GM12878 (cell line): ENCODE results near the gene NBPF3. TPM values are rescaled to one million over a fixed set of nuclear protein-coding genes. Genes with fewer than 3 reads are reported as not detected.

Source experiments
- ATAC-seq: fragments of 200-7000 bp; cut with Tn5 transposase; 3 replicates; pipeline ENCODE4 v1.9.1; 2020; ENCODE audit warnings: mild to moderate bottlenecking, moderate library complexity
- BruUV-seq: library from RNA; stranded (reverse); fragments of 400-500 nt; replicated peaks from 2 replicates; lab custom pipeline; 2021; lab: Mats Ljungman, UMichigan
- CTCF ChIA-PET: fragments of 300-600 bp; sonication (Branson Sonifier 250); formaldehyde crosslinking; extraction: SDS; loops from one replicate; lab custom pipeline; 2021; ENCODE audit warnings: inconsistent platforms; lab: Yijun Ruan, JAX
- POLR2A ChIA-PET: fragments of 350-600 bp; formaldehyde crosslinking; extraction: SDS; loops from one replicate; lab custom pipeline; 2021; ENCODE audit warnings: inconsistent platforms; lab: Charles Lee
- RAD21 ChIA-PET: fragments of 300-600 bp; sonication (Branson Sonifier 250); formaldehyde crosslinking; loops from one replicate; lab custom pipeline; 2023; ENCODE audit warnings: antibody characterized with exemption; ENCODE audit not compliant: unreplicated experiment; lab: Charles Lee
- SMC1A ChIA-PET: fragments of 300-600 bp; sonication (Branson Sonifier 250); formaldehyde crosslinking; loops from one replicate; lab custom pipeline; 2023; ENCODE audit not compliant: unreplicated experiment, uncharacterized antibody; lab: Charles Lee
- DNase-seq: peaks from one replicate; pipeline ENCODE4 v3.0.0-alpha.2; 2011; ENCODE audit warnings: low read depth, low spot score
- FAIRE-seq: peaks from 3 replicates; lab custom pipeline; 2011; peaks lifted over from hg19 to GRCh38; lab: Jason Lieb, UNC
- H2AFZ ChIP-seq: 2 replicates; pipeline ENCODE4 v1.6.0; 2011; ENCODE audit warnings: low read depth, low read length, control low read depth; ENCODE audit not compliant: control insufficient read depth
- H3K27ac ChIP-seq: 2 replicates; pipeline ENCODE4 v1.5.1; 2011; ENCODE audit warnings: control low read depth; ENCODE audit not compliant: control insufficient read depth, insufficient read depth
- H3K27me3 ChIP-seq, 2 experiments: replicated peaks in 1 of 2; 2 replicates each; pipeline versions ENCODE4 v1.6.0 to v1.6.1; 2011; ENCODE audit warnings: low read length in 1 of 2; ENCODE audit not compliant: control insufficient read depth in 2 of 2, insufficient read depth in 2 of 2
- H3K36me3 ChIP-seq, 2 experiments: 2 replicates each; pipeline ENCODE4 v1.5.1; 2011; ENCODE audit warnings: low read length in 1 of 2; ENCODE audit not compliant: control insufficient read depth in 2 of 2, insufficient read depth in 2 of 2
- H3K4me1 ChIP-seq: 2 replicates; pipeline ENCODE4 v1.6.1; 2011; ENCODE audit warnings: mild to moderate bottlenecking, low read length, moderate library complexity, mixed read lengths; ENCODE audit not compliant: control insufficient read depth, insufficient read depth
- H3K4me2 ChIP-seq: 2 replicates; pipeline ENCODE4 v1.6.0; 2011; ENCODE audit warnings: control low read depth; ENCODE audit not compliant: control insufficient read depth, insufficient read depth
- H3K4me3 ChIP-seq: fragments of 200-600 bp; sonication (generic); 2 replicates; pipeline ENCODE4 v1.5.1; 2016
- H3K79me2 ChIP-seq: 2 replicates; pipeline ENCODE4 v1.6.0; 2011; ENCODE audit warnings: low read length; ENCODE audit not compliant: control insufficient read depth, insufficient read depth
- H3K9ac ChIP-seq: 2 replicates; pipeline ENCODE4 v1.8.0; 2011; ENCODE audit warnings: low read length, control low read depth, mixed read lengths; ENCODE audit not compliant: control insufficient read depth, insufficient read depth
- H3K9me3 ChIP-seq: replicated peaks from 3 replicates; pipeline ENCODE4 v1.5.1; 2011; ENCODE audit warnings: mild to moderate bottlenecking, low read length; ENCODE audit not compliant: control insufficient read depth, insufficient read depth
- H4K20me1 ChIP-seq: 2 replicates; pipeline ENCODE4 v1.6.0; 2011; ENCODE audit not compliant: control insufficient read depth, insufficient read depth
- CBX5 ChIP-seq: sonication (generic); IDR thresholded peaks from 2 replicates; pipeline ENCODE4 v1.6.1; 2016; ENCODE audit warnings: low read depth, moderate library complexity, mild to moderate bottlenecking, inconsistent platforms
- NR2C1 ChIP-seq: fragments of 450-650 bp; IDR thresholded peaks from 2 replicates; pipeline ENCODE4 v1.6.1; 2017; ENCODE audit warnings: antibody characterized with exemption, mild to moderate bottlenecking, moderate library complexity
- PAX5 ChIP-seq: IDR thresholded peaks from 2 replicates; pipeline ENCODE4 v1.6.1; 2011; ENCODE audit warnings: low read depth, low read length, borderline replicate concordance
- POLR2AphosphoS5 ChIP-seq: IDR thresholded peaks from 2 replicates; pipeline ENCODE4 v1.6.1; 2011; ENCODE audit warnings: mild to moderate bottlenecking, low read length, inconsistent platforms
- TCF7 ChIP-seq: IDR thresholded peaks from 2 replicates; pipeline ENCODE4 v1.6.1; 2014; ENCODE audit warnings: antibody characterized with exemption, borderline replicate concordance
- USF1 ChIP-seq: IDR thresholded peaks from 2 replicates; pipeline ENCODE4 v1.6.1; 2011; ENCODE audit warnings: borderline replicate concordance, low read depth, mild to moderate bottlenecking, moderate library complexity, mixed read lengths, low read length; ENCODE audit not compliant: insufficient read depth; ENCODE audit errors: extremely low read length
- ZNF274 ChIP-seq: IDR thresholded peaks from one replicate; pipeline ENCODE4 v1.8.0; 2011; ENCODE audit not compliant: insufficient read length, insufficient read depth
- WGBS: methylation state at CpG from one replicate; pipeline ENCODE4 v1.1.6; 2016; ENCODE audit warnings: low lambda C conversion rate; ENCODE audit not compliant: insufficient replicate concordance, insufficient coverage; ENCODE audit errors: missing lambda C conversion rate; 5-methylcytosine and 5-hydroxymethylcytosine counted together
- in situ Hi-C: fragments of 300-500 bp; cut with MboI; formaldehyde crosslinking; loops from 9 replicates; pipeline ENCODE4 v1.14.3; 2018; ENCODE audit warnings: mixed read lengths
- intact Hi-C: fragments of 100-400 bp; cut with micrococcal nuclease; formaldehyde crosslinking; loops from one replicate; pipeline ENCODE4 v1.14.2; 2022; ENCODE audit not compliant: unreplicated experiment
- polyA plus RNA-seq, 11 experiments: library from polyadenylated mRNA; depleted of rRNA in 4 of 11; unstranded in 6 of 11; stranded (reverse) in 5 of 11; fragments of >200 nt; fragmentation: Nextera tagmentation in 4 of 11; fragmentation: Illumina TruSeq in 1 of 11; extraction: Ambion mirVana in 4 of 11; extraction: Trizol in 1 of 11; gene quantifications; 1 replicate in 1 of 11; 2 replicates in 10 of 11; pipeline versions ENCODE4 v1.2.1 to v1.2.3, GENCODE V29; 2011 to 2016; ENCODE audit warnings: inconsistent platforms in 2 of 11, missing spikeins in 2 of 11, low read depth in 1 of 11
- total RNA-seq, 4 experiments: library from RNA; depleted of rRNA in 3 of 4; stranded (reverse); fragments of >200 nt in 3 of 4; fragmentation: Illumina TruSeq in 1 of 4; extraction: Trizol in 1 of 4; gene quantifications; 2 replicates each; pipeline versions ENCODE4 v1.2.1 to v1.2.3, GENCODE V29; 2013 to 2021
- TF ChIP-seq, protein P1 (sequence below): fragments of 450-650 bp; IDR thresholded peaks from 2 replicates; pipeline ENCODE4 v1.6.1; 2016; ENCODE audit warnings: mild to moderate bottlenecking

NBPF3 gene
- total and polyA plus RNA-seq, 10 of the 15 experiments (the other 5 are each of a cell fraction or from before 2014, with no cell fraction given), result 0.56 to 4.4 (median 2.7) TPM

GRCh38 chr1:21532992-21533534 is 93.1 kb downstream of the NBPF3 start:
- WGBS, result 50% methylated on average over 4 of the region's 4 CpGs
- Histone ChIP-seq H3K4me2 (no peak overlapping the region), H3K4me3 (no peak overlapping the region), H3K9me3 (no peaks in the 10 kb centered on the region), H3K27ac (no peak overlapping the region), H2AFZ (no peak overlapping the region), H3K27me3 (no peaks in the 10 kb centered on the region; a peak in 1 of 4 replicates), H3K79me2 (no peaks in the 10 kb centered on the region), H4K20me1 (no peaks in the 10 kb centered on the region), H3K9ac (no peak overlapping the region), H3K36me3 (no peaks in the 10 kb centered on the region)
- no peak for FAIRE-seq
- in situ Hi-C loops, result no loop called here
- ChIA-PET POLR2A (interaction anchor here (0.6 to 2.3 kb wide), 2 partner anchors 19 to 161 kb away, joined by 5 to 6 read pairs; no protein-coding TSS in a partner anchor), CTCF (interaction anchor here (1.5 to 19.0 kb wide), 4 partner anchors 10 to 75 kb away, joined by 3 to 327 read pairs (median 5); partner anchors contain the start of gene ALPL), SMC1A (interaction anchor here (0.8 to 18.9 kb wide), 4 partner anchors 9 to 126 kb away, joined by 3 to 326 read pairs (median 3); partner anchors contain the start of gene ALPL)
- ATAC-seq, result no peak
- TF ChIP-seq, protein P1, sequence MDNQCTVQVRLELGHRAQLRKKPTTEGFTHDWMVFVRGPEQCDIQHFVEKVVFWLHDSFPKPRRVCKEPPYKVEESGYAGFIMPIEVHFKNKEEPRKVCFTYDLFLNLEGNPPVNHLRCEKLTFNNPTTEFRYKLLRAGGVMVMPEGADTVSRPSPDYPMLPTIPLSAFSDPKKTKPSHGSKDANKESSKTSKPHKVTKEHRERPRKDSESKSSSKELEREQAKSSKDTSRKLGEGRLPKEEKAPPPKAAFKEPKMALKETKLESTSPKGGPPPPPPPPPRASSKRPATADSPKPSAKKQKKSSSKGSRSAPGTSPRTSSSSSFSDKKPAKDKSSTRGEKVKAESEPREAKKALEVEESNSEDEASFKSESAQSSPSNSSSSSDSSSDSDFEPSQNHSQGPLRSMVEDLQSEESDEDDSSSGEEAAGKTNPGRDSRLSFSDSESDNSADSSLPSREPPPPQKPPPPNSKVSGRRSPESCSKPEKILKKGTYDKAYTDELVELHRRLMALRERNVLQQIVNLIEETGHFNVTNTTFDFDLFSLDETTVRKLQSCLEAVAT, result no peak
- TF ChIP-seq POLR2AphosphoS5, result no peak
- no peak for TF ChIP-seq NR2C1
- TF ChIP-seq ZNF274, result no peak
- TF ChIP-seq USF1, result no peak
- no peak for TF ChIP-seq TCF7
- no peak for TF ChIP-seq CBX5
- no peak for TF ChIP-seq PAX5
- TF ChIP-seq, all 136 proteins: peak for 0
- intact Hi-C loops, result no loop called here
- no peak for DNase-seq
- RAD21 ChIA-PET, result interaction anchor here (1.4 to 7.5 kb wide), 3 partner anchors 13 to 23 kb away, joined by 5 to 109 read pairs (median 7); partner anchors contain the start of gene ALPL
- H3K4me1 ChIP-seq, result no peaks in the 10 kb centered on the region
- no TSS peak for BruUV-seq
